Activated CD8-positive, alpha-beta memory T cell treated with anti-CD3 and anti-CD28 coated beads, Interleukin-2, amount 50 U/mL, for 48 hours (primary cell): ENCODE results near the gene GRAMD4.

Experiments
- DNase-seq: peaks from one replicate; pipeline ENCODE4 v3.0.0-alpha.2; 2020

The GRAMD4 gene

DNA sequence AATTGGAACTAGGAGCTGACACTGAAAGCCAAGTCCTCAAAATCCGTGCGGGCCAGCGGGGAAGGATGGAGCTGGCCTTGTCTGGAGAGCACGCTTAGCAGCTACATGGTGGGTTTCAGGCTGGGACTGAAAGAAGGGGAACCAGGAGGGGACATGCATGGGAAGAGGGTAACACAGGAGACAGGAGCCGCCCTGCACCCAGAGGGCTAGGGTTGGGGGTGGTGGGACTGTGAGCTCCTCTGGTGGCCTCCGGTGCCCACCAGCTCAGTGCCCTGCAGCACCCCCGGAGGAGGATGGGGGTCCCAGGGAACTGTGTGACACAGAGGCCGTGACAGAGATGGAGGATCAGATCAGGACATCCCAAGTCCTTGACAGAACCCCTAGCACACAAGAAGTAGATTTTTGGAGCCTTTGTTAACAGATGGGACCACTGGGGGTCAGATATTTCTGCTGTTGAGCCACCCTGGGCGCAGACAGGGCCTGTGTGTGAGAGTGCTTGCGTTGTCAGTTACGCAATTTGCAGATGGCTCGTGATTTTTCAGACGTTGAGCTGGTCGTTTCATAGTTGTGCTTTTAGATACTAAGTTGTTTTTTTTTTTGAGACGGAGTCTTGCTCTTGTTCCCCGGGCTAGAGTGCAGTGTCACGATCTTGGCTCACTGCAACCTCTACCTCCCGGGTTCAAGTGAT lies 21.3 kb upstream of the GRAMD4 start:
- no peak for DNase-seq

DNA sequence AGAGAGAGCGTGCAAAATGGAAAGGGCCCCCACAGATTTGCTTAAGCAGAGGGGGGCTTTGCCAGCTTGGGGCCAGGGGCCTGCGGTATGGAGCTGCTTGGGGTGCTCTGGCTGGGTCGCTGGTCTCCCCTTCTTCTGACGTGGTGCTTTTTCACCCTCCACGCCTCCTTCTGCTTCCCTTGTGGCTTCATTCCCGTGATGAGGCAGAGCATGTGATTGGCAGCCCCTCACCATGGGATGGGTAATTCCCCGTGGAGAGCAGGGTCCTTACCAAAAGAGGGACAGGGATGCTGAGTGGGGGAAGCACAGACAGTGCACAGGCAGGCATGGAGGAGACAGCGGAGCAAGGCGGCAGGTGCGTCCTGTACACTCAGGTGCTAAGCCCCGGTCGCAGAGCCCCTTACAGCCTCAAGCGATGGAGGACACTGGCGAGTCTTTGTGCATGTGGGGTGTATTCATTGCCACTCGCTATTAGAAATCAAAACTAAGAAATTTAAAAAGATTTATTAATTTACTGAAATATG lies 19.9 kb upstream of the GRAMD4 start:
- no peak for DNase-seq

DNA sequence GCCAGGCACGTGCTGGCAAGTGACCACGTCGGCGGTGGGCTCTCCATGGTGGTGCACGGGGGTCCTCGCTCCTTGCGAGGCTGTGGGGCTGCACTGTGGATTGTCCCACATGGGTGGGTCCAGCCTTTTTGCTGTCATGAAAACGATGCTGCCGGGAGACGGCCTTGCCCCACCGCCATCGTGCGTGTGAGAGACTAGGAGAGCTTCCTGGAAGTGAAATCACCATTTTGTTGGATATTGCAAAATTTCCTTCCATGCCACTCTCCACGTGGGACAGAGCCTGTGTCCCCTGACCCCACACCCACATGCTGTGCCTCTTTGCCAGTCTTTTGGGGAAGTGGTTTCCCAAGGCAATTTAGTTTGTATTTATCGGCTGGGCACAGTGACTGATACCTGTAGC lies 18.2 kb upstream of the GRAMD4 start:
- no peak for DNase-seq

DNA sequence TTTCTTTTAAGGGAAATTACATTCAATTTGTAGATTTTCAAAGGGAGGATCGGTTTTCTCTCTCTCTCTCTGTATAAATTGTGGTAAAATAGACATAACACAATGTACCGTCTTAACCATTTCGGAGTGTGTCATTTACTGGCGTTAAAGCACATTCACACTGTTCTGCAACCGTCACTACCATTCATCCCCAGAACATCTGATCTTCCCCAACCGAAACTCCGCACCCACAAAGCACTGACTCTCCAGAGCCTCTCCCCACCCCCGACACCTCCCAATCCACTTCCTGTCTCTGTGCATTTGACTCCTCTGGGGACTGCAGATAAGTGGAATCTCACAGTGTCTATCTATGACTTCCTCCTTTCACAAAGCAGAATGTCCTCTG lies 15.9 kb upstream of the GRAMD4 start:
- peak; percentile 81 for DNase-seq

GRCh38 chr22:46605117-46605516 lies 15.1 kb upstream of the GRAMD4 start:
- DNase-seq, result no peak

DNA sequence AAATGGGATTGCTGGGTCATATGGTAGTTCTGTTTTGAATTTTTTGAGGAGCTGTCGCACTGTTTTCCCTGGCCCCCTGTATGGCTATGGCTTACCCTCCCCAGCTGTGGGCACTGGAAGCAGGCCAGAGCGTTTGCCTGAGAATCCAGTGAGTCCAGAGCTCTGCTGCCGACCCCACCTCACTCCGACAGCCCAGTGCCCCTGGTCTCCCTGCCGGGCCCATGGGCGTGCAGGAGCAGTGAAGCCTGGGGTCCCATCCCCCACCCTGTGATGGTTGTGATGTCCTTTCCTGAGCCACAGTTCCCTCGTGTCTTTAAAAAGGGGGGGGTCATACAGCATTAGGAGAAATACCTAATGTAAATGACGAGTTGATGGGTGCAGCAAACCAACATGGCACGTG lies 13.3 kb upstream of the GRAMD4 start:
- DNase-seq, result no peak

- DNase-seq, result no peak
Measured at GRCh38 chr22:46607483-46608114, 12.6 kb upstream of the GRAMD4 start.

DNA sequence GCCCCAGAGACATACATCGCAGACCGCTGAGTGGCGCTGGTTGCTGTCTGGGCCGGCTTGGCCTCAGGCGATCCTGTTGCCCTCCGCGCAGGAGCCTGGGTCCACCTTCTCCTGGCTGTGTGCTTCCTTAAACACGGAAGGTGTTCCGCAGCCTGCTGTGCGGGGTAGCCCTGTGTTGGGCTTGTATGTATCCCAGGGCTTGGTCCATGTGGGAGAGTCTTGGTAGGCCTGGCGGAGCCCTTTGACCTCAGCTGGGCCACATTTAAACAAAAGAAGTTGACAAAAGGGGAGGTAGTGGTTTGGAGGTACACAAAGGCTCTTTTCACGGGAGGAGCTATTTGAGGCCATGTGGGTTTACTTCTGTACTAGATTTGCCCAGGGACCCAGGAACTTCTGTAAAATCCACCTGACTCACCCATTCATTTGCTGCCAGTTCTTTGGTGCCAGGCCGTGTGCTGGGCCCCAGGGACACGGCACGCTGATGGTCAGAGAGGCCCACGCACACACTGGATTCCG lies 11.0 kb upstream of the GRAMD4 start:
- DNase-seq, result no peak

GRCh38 chr22:46609724-46610201 lies 10.4 kb upstream of the GRAMD4 start:
- no peak for DNase-seq

DNA sequence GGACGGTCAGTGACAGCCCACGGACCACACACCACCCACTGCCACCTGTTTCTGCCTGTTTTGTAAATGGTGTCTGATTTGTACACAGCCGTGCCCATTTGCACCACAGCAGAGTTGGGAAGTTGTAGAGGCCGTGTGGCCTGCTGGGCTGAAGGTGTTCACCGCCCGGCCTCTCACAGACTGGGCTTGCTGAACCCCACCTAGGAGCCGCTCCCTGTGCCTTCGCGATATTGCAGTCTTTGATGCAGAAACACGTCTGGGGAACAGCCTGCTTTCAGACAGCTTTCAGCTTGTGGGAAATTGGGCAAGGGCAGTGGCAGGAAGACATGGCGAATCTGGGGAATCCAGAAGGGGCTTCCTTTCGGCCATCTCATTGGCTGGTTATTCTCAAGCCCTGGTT lies 9.8 kb upstream of the GRAMD4 start:
- DNase-seq, result no peak

DNA sequence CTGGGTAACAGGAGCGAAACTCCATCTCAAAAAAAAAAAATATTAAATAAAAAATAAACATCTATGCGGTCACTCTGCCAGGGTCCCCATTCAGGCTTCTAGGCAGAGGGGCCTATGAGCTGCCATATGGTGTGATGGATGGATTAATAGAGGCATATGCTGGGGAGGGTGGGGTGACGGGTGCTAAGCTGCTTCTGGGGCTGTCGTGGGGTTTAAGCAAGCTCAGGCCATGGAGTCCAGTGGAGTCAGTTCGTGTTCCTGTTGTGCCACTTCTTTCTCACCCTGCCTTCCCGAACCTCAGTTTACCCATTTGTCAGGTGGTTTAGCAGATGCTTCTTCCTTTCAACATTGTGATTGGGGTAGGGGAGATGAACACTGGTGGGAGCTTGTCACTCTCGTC lies 9.0 kb upstream of the GRAMD4 start:
- DNase-seq, result no peak

DNA sequence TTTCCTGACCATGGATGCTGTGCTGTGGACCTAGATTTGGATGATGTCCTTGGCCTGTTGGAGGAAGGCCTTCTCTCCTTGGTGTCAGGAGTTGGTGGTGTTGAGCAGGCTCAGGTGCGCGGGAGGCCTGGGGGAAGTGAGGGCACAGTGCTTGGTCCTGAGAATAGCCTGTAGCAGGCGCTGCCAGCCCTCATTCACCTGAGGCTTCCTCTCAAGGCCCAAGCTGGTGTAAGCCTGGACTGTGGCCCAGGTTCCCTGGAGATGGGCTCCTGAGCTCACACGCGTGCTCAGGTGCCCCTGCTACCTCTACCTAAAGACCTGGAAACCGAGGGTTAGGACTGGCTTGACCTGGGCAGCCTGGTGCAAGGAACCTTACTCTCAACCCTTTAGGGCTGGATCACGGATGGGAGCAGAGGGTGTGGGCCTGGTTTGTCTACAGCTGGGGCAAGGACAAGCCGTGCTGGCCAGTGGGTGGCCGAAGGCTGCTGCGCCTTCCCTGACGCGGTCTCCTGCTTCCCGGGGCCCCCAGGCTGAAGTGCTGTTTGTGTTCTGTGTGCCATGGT lies 7.8 kb upstream of the GRAMD4 start:
- DNase-seq, result no peak

DNA sequence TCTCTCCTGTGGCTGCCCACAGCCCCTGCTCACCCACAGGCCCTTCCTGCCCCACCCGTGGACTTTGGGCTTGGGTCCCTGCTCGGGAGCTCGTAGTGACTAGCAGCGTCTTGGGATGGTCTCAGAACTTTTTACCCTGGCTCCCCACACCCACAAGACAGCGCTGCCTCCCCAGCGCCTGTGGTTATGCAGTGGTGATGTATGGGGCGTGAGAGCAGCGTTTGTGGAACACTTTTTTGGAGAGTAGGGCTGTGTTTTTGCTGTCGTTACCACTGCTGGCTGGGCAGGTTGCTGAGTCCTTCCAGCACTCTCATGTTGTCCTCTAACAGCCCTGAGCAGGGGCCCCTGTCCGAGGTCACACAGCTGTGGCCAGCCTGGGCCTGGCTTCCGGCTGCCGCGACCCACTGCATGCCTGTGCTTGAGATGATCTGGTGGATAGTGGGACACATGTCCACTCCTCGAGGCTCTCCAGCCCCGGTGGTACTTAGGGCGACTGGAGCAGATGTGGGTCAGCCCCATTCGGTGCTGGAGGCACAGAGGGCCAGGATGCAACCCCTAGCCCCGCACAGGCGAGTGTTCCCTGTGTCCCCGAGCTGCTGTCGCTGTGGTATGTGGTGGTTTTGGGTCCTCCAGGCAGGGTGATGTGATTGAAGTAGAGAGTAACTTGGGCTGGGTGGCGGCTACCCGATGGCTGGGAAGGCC lies 7.1 kb upstream of the GRAMD4 start:
- DNase-seq, result peak; percentile 67

DNA sequence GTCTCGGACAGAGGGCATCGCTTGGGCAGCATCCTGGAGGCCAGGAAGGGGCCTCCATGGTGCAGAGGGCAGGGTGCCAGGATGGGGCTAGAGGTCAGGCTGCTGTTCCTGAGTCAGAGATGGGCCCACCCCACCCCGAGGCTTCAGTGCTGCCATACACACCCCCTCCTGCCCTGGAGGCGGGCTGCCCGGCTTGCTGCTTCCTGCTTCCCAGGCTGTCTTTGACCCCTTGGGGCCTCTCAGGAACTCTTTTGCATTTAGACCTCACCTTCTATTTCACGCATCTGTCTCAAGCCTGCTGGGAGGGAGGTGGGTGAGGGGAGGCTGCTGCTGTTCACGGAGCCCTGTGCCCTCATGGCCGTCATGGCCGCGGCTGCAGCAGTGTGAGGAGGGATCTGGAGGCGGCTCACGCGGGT lies 6.6 kb upstream of the GRAMD4 start:
- peak; percentile 68 for DNase-seq

DNA sequence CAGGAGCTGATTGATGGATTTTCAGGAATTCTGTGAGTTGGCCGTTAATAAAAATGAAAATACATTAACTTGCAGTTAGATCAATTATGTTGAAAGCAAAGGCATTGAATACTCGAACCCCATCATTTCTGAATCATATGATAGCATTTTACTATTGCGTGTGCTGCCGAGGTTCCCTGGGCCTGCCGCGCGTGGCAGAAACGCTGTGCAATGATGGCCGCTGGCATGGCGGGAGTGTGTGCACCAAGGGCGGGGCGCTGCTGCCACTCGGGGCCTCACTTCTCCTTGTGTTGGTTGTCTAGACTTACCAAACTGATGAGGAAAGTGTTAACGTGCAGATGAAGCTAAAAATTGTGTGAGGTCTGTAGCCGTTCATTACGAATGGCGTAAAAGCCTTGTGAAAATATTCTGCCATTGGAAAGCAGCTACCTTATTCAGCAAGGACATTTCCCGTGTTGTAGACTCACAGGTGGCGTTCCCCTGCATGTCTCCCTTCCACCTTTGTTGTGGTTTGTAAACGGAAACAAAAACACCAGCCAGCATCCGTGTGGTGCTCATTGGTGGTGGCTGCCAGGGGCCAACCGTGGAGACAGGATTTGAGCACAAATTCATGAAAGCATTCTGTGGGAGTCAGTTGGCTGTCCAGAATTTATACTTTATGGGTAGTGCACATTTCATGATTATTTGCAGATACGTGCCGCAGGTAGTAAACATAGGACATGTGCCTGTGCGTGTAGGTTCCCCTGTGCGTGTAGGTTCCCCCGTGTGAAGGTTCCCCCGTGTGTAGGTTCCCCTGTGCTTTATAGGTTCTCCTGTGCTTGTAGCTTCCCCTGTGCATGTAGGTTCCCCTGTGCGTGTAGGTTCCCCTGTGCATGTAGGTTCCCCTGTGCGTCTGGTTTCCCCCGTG lies 5.9 kb upstream of the GRAMD4 start:
- peak; percentile 78 for DNase-seq

DNA sequence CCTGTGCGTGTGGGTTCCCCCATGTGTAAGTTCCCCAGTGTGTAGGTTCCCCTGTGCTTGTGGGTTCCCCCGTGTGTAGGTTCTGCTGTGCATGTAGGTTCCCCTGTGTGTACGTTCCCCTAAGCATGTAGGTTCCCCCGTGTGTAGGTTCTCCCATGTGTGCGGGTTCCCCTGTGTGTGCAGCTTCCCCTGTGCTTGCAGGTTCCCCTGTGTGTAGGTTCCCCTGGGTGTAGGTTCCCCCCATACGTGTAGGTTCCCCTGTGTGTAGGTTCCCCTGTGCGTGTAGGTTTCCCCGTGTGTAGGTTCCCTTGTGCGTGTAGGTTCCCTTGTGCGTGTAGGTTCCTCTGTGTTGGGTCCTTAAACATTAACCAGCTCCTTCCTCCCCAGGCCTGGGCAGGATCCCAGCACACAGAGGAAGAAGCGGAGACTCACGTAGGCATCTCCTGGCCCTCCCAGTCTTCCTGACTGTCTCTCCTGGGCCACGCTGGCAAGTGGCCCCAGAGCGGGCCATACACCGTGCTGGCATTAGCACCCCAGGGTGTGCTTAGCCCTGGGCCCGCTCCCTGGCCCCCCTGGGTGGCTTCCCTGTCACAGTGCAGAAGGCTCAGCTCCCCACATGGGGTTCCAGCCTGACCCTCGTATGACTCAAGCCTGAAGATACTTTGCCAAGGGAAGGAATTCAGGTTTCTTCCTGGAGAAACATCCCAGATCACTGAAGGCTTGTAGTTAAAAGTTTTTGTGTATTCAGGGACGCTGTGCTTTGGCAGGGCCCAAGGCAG lies 2.8 kb upstream of the GRAMD4 start:
- DNase-seq, result no peak

- no peak for DNase-seq
Measured at GRCh38 chr22:46617986-46618647, 2.1 kb upstream of the GRAMD4 start.

GRCh38 chr22:46618667-46619066 lies 1.5 kb upstream of the GRAMD4 start:
- no peak for DNase-seq

DNA sequence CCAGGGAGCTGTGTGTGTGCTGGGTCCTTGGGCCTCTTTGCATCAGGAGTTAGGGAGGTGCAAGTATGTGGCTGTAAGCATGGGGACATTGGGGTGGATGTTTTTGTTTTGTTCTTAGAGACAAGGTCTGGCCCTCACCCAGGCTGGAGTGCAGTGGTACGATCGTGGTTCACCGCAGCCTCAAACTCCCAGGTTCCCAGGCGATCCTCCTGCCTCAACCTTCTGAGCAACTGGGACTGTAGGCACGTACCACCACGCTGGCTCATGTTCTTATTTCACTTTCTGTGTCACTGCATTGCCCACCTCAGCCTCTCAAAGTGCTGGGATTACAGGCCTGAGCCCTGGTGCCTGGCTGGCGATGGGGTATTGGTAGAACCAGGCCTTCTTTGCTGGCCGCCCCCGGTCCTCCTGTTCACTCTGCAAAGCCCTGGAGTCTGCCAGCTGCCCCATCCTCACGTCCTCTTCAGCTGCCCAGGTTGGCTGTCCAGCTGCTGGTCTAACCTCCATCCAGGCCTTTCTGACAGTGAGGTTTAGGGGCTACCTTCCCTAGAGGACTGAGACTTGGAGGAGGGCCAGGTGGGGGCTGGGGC lies 851 bp upstream of the GRAMD4 start:
- no peak for DNase-seq

- DNase-seq, result no peak
Measured at GRCh38 chr22:46620588-46621242, 529 bp downstream of the GRAMD4 start.
